Posterior vena cava (tissue), 2 donors: ENCODE measurements around the gene ZNF454. TPM values are rescaled to one million over a fixed set of nuclear protein-coding genes. Genes with fewer than 3 reads are reported as not detected.
A peak's percentile ranks its signal among the peaks of the same experiment; 100 is the strongest.

Source experiments
- DNase-seq: peaks from one replicate; pipeline ENCODE4 v3.0.0-alpha.2; 2020; ENCODE audit warnings: low spot score
- intact Hi-C, 2 donors: fragments of 100-400 bp; cut with DNase I; formaldehyde crosslinking; loops; one replicate each; pipeline versions ENCODE4 v1.14.1 to v1.14.2; 2022 to 2023
- long read RNA-seq, 2 donors: library from polyadenylated mRNA; unstranded; transcript quantifications; one replicate each; pipeline ENCODE4 v2.0.0, GENCODE V29; 2020 to 2021
- total RNA-seq, 2 donors: library from RNA; stranded (reverse); fragmentation: NEBNext Ultra II Directional; extraction: Animal tissue kit (Norgen Biotek cat#: 25700); gene quantifications; one replicate each; pipeline ENCODE4 v1.2.1, GENCODE V29; 2021
- donor health status: DM: yes; HTN: yes; CAD: no.
- donor health status: DM: yes; HTN: yes; CAD: no.

The ZNF454 gene
- total RNA-seq, result 1 to 10 TPM; 2.3 to 3.4 TPM
- long read RNA-seq, donor 1, result 0 reads
- long read RNA-seq, donor 2, partial matches to known transcripts, result 0 of 6 reads
- long read RNA-seq, donor 2, other reads (novel, unspliced or antisense), result 5 of 6 reads

- intact Hi-C loops, result loop anchor here in 1 of 2 donors (10.0 kb wide), 1 partner anchor 84 kb away; the partner anchor contains the start of gene ZNF879
- DNase-seq, result peak; percentile 97
Observed at GRCh38 chr5:178940569-178941360, at the start of gene ZNF454. Gene ZNF454, plus strand, starts transcription at chr5:178941198. Its CDS starts 1,594 bp downstream, at chr5:178942792.

GRCh38 chr5:178895615-178896571 is 45.1 kb upstream of the ZNF454 start, which contains the start of gene ZFP2:
Gene ZFP2, plus strand, starts transcription at chr5:178895913. Its CDS starts 35,401 bp downstream, at chr5:178931314.
- peak; percentile 86 for DNase-seq
- intact Hi-C loops, result loop anchor here in 1 of 2 donors (10.0 kb wide), 1 partner anchor 1189 kb away; no protein-coding TSS in a partner anchor

- DNase-seq, result no peak
- intact Hi-C loops, result loop anchor here in 1 of 2 donors (10.0 kb wide), 1 partner anchor 1186 kb away; no protein-coding TSS in a partner anchor
Observed at GRCh38 chr5:178899289-178899688, 41.7 kb upstream of the ZNF454 start.

GRCh38 chr5:178902849-178903248 is 38.1 kb upstream of the ZNF454 start:
- DNase-seq, result no peak

GRCh38 chr5:178931846-178932760 is 8.9 kb upstream of the ZNF454 start:
- DNase-seq, result no peak
- intact Hi-C loops, result no loop called here

More at GRCh38 chr5:178902849-178903248, 38.1 kb upstream of the ZNF454 start:
- intact Hi-C loops, result no loop called here

- intact Hi-C loops, result loop anchor here in 1 of 2 donors (10.0 kb wide), 1 partner anchor 83 kb away; the partner anchor contains the start of gene ZNF879
- no peak for DNase-seq
Observed at GRCh38 chr5:178941361-178941760, 363 bp downstream of the ZNF454 start.

- no peak for DNase-seq
- intact Hi-C loops, result no loop called here
Observed at GRCh38 chr5:178965465-178966055, 24.6 kb downstream of the ZNF454 start.

GRCh38 chr5:178981381-178981780 is 40.4 kb downstream of the ZNF454 start:
- intact Hi-C loops, result no loop called here
- peak; percentile 45 for DNase-seq

GRCh38 chr5:178982941-178983340 is 41.9 kb downstream of the ZNF454 start:
- intact Hi-C loops, result no loop called here
- DNase-seq, result peak; percentile 53

GRCh38 chr5:178983728-178984127 is 42.7 kb downstream of the ZNF454 start:
- intact Hi-C loops, result no loop called here
- peak; percentile 57 for DNase-seq

- peak; percentile 53 for DNase-seq
- intact Hi-C loops, result no loop called here
Observed at GRCh38 chr5:178984145-178985072, 43.4 kb downstream of the ZNF454 start.

GRCh38 chr5:178986326-178986960 is 45.4 kb downstream of the ZNF454 start:
- DNase-seq, result no peak
- intact Hi-C loops, result no loop called here

- no peak for DNase-seq
- intact Hi-C loops, result no loop called here
Observed at GRCh38 chr5:178988436-178989220, 47.6 kb downstream of the ZNF454 start.

- no peak for DNase-seq
- intact Hi-C loops, result no loop called here
Observed at GRCh38 chr5:178989311-178989710, 48.3 kb downstream of the ZNF454 start.

- peak; percentile 57 for DNase-seq
- intact Hi-C loops, result no loop called here
Observed at GRCh38 chr5:178990491-178990890, 49.5 kb downstream of the ZNF454 start.
